HepG2 (cell line): ENCODE results near the gene AKR1A1. TPM values are rescaled to one million over a fixed set of nuclear protein-coding genes. Genes with fewer than 3 reads are reported as not detected.
A peak's percentile ranks its signal among the peaks of the same experiment; 100 is the strongest.

ENCODE experiments used
- ATF1 ChIP-seq: IDR thresholded peaks from 2 replicates; pipeline ENCODE4 v1.6.1; 2016; ENCODE audit warnings: mild to moderate bottlenecking, control low read depth
- JUNB ChIP-seq: sonication (generic); formaldehyde crosslinking; IDR thresholded peaks from 2 replicates; pipeline ENCODE4 v1.8.0; 2022; ENCODE audit warnings: missing genetic modification reagents, mild to moderate bottlenecking, borderline replicate concordance
- KDM1A ChIP-seq: IDR thresholded peaks from 2 replicates; pipeline ENCODE4 v1.6.1; 2016; ENCODE audit warnings: missing compliant biosample characterization
- MTF2 ChIP-seq: sonication (generic); formaldehyde crosslinking; IDR thresholded peaks from 2 replicates; pipeline ENCODE4 v1.5.0; 2020; ENCODE audit warnings: missing genetic modification reagents, borderline replicate concordance
- PPARG ChIP-seq: conservative IDR thresholded peaks from 2 replicates; pipeline ENCODE4 v1.6.1; 2016; ENCODE audit warnings: missing biosample characterization, missing genetic modification reagents
- PRDM15 ChIP-seq: sonication (generic); formaldehyde crosslinking; IDR thresholded peaks from 2 replicates; pipeline ENCODE4 v1.4.0; 2020; ENCODE audit warnings: missing genetic modification reagents
- SMAD9 ChIP-seq: sonication (generic); formaldehyde crosslinking; IDR thresholded peaks from 2 replicates; pipeline ENCODE4 v1.5.1; 2020; ENCODE audit warnings: mild to moderate bottlenecking, missing genetic modification reagents
- SNAI1 ChIP-seq: sonication (generic); formaldehyde crosslinking; IDR thresholded peaks from 2 replicates; pipeline ENCODE4 v1.5.0; 2020; ENCODE audit warnings: mild to moderate bottlenecking, missing genetic modification reagents, borderline replicate concordance
- YY1 ChIP-seq: IDR thresholded peaks from 2 replicates; pipeline ENCODE4 v1.6.1; 2011; ENCODE audit warnings: low read length, low read depth, moderate library complexity, mild to moderate bottlenecking; ENCODE audit not compliant: insufficient read depth, insufficient replicate concordance
- ZBTB14 ChIP-seq: sonication (generic); formaldehyde crosslinking; IDR thresholded peaks from 2 replicates; pipeline ENCODE4 v1.4.0; 2020; ENCODE audit warnings: missing genetic modification reagents
- ZBTB37 ChIP-seq: sonication (generic); formaldehyde crosslinking; IDR thresholded peaks from 2 replicates; pipeline ENCODE4 v1.4.0; 2020; ENCODE audit warnings: mild to moderate bottlenecking, missing genetic modification reagents
- ZBTB7A ChIP-seq: sonication (generic); formaldehyde crosslinking; IDR thresholded peaks from 2 replicates; pipeline ENCODE4 v1.8.0; 2022; ENCODE audit warnings: mild to moderate bottlenecking, missing genetic modification reagents
- ZNF263 ChIP-seq: sonication (generic); formaldehyde crosslinking; IDR thresholded peaks from 2 replicates; pipeline ENCODE4 v1.4.0; 2020; ENCODE audit warnings: missing genetic modification reagents
- ZNF512 ChIP-seq: sonication (generic); formaldehyde crosslinking; IDR thresholded peaks from 2 replicates; pipeline ENCODE4 v1.4.0; 2020; ENCODE audit warnings: mild to moderate bottlenecking, missing genetic modification reagents
- ZNF580 ChIP-seq: IDR thresholded peaks from 2 replicates; pipeline ENCODE4 v1.6.1; 2016; ENCODE audit warnings: low read depth, borderline replicate concordance
- ZNF615 ChIP-seq: sonication (generic); formaldehyde crosslinking; IDR thresholded peaks from 2 replicates; pipeline ENCODE4 v1.5.0; 2020; ENCODE audit warnings: mild to moderate bottlenecking, missing genetic modification reagents, borderline replicate concordance
- ZNF883 ChIP-seq: sonication (generic); formaldehyde crosslinking; IDR thresholded peaks from 2 replicates; pipeline ENCODE4 v1.5.1; 2020; ENCODE audit warnings: mild to moderate bottlenecking, missing genetic modification reagents; ENCODE audit errors: not compliant biosample characterization
- ZSCAN20 ChIP-seq: sonication (generic); formaldehyde crosslinking; IDR thresholded peaks from 2 replicates; pipeline ENCODE4 v1.4.0; 2020; ENCODE audit warnings: missing genetic modification reagents, mild to moderate bottlenecking, borderline replicate concordance
- polyA plus RNA-seq, 8 experiments: library from polyadenylated mRNA; depleted of rRNA in 3 of 8; stranded (reverse) in 7 of 8; unstranded in 1 of 8; fragments of >200 nt; fragmentation: Illumina TruSeq in 4 of 8; extraction: Trizol in 4 of 8; gene quantifications; 2 replicates each; pipeline versions ENCODE4 v1.2.1 to v1.2.3, GENCODE V29; 2011 to 2016; ENCODE audit warnings: low read depth in 4 of 8, missing spikeins in 1 of 8, mixed read lengths in 1 of 8; ENCODE audit not compliant: insufficient read depth in 1 of 8
- total RNA-seq, 5 experiments: library from RNA; depleted of rRNA; stranded (reverse); fragments of >200 nt; fragmentation: Illumina TruSeq; extraction: Trizol; gene quantifications; 2 replicates each; pipeline ENCODE4 v1.2.3, GENCODE V29; 2016; ENCODE audit warnings: low read depth in 1 of 5

Gene AKR1A1
- total and polyA plus RNA-seq, 2 of the 13 experiments (the other 11 are each of a cell fraction or from before 2014, with no cell fraction given): 181 to 217 TPM

- TF ChIP-seq ZNF580 (CRISPR knock-in tag): no peak
- TF ChIP-seq JUNB (CRISPR knock-in tag): no peak
- no peak for TF ChIP-seq ATF1 (CRISPR knock-in tag)
- TF ChIP-seq ZNF512 (CRISPR knock-in tag): no peak
- no peak for TF ChIP-seq ZNF615 (CRISPR knock-in tag)
- peak; percentile 91 for TF ChIP-seq YY1
- TF ChIP-seq SNAI1: no peak
- no peak for TF ChIP-seq ZBTB14 (CRISPR knock-in tag)
- no peak for TF ChIP-seq PPARG (CRISPR knock-in tag)
- no peak for TF ChIP-seq MTF2
- no peak for TF ChIP-seq KDM1A
- TF ChIP-seq ZNF883: no peak
- 0 out of 2 replicates have a peak, but pooled peaks have one; percentile 6 for TF ChIP-seq ZSCAN20 (CRISPR knock-in tag)
- TF ChIP-seq ZBTB7A (CRISPR knock-in tag): no peak
- peak; percentile 9; the same call in 1 of the 2 replicates for TF ChIP-seq PRDM15 (CRISPR knock-in tag)
- no peak for TF ChIP-seq ZNF263
- no peak for TF ChIP-seq ZBTB37 (CRISPR knock-in tag)
- no peak for TF ChIP-seq SMAD9 (CRISPR knock-in tag)
Observed at GRCh38 chr1:45584351-45585109, 33.9 kb downstream of the AKR1A1 start (continued).
